ENCODE results near the gene HENMT1.

Gene HENMT1

DNA sequence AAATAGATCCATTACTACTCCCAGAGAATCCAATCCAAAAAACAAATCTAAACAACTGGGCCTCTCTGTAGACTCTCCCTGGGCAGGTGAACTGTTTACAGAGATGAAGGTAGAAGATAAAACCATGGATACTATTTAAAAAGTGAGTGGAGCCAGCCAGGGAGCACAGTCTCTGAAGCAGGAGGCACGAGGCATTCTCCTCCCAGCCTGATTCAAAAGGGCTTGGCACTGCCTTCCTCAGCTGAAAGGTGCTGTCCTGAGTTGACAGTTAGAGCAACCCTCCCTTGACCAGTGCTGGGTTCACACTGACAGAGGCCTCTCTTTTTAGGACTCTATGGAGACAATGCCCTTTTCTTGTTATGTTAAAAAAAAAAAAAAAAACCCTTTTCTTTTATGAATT lies 36.8 kb downstream of the HENMT1 start:
- no peak for DNase-seq

DNA sequence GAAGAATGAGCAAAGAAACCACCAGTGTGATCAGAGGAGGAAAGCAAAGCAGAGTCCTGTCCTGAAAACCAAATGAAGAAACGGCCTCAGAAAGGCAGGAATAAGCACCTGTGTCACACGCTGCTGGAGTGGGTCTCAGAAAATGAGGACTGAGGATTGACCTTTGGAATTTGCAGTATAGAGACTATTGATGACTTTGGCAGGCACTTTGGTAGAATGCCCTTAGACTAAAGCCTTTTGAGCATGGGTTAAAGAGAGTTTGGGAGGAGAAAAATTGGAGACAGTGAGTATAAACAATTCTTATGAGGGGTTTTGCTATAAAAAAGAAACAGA lies 43.2 kb downstream of the HENMT1 start:
- DNase-seq = no peak

DNA sequence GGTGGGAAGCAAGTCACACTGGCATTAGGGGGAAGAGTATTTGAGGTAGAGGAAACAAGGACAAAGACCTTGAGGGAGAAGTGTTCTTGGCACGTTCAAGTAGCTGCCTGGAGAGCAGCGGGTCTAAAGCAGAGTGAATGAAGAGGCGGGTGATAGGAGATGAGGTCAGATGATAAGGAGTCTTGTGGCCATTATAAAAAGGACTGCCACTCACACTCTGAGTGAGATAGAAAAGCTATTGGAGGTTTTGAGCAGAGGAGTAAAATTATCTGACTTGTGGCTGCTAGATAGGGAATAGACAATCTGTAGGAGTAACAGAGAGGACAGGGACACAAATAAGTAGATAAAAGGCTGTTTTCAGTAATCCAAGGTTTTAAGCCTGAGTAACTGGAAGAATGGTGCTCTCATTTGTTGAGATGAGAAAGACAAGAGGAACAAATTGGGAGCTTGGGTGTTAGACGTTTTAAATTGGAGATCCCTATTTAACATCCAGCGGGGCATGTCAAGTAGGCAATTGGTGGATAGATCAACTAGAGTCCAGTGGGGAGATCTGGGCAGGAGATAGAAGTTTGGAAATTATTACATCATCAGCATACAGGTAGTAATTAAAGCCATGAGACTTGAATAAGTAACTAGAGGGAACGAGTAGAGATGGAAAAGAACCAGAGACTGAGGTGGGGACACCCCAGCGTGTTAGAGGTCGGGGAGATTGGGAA lies 43.7 kb downstream of the HENMT1 start:
- no peak for DNase-seq

- no peak for DNase-seq
These were observed 45.3 kb downstream of the HENMT1 start for GRCh38 chr1:108615544-108615943.

DNA sequence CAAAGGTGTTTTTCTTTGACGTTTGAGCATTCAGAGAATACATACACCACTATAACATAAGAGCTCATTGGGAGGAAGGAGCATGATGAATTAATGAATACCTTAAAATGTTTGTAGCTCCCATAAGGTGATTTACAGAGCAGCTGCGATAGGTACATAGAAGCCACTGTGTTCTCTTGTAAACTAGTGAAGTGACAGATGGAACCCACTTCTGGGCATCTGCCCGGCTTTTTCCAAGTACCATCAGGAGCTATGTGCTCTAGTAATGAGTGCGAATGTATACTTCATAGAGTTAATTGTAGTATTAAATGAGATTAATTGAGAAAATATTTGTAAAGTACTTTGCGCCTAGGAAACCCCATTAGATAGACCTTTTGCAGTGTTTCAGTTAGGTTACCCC lies 48.4 kb downstream of the HENMT1 start:
- DNase-seq = no peak

GRCh38 chr1:108611984-108612383 lies 48.9 kb downstream of the HENMT1 start:
- no peak for DNase-seq

GRCh38 chr1:108610073-108610472 lies 50.8 kb downstream of the HENMT1 start:
- no peak for DNase-seq

GRCh38 chr1:108609483-108610049 lies 51.3 kb downstream of the HENMT1 start:
- DNase-seq = no peak

GRCh38 chr1:108606478-108606877 lies 54.4 kb downstream of the HENMT1 start:
- no peak for DNase-seq

GRCh38 chr1:108605633-108606032 lies 55.3 kb downstream of the HENMT1 start:
- DNase-seq = no peak

- no peak for DNase-seq
These were observed 59.0 kb downstream of the HENMT1 start for GRCh38 chr1:108601708-108602410.

- DNase-seq = no peak
These were observed 60.4 kb downstream of the HENMT1 start for GRCh38 chr1:108600504-108600903.

DNA sequence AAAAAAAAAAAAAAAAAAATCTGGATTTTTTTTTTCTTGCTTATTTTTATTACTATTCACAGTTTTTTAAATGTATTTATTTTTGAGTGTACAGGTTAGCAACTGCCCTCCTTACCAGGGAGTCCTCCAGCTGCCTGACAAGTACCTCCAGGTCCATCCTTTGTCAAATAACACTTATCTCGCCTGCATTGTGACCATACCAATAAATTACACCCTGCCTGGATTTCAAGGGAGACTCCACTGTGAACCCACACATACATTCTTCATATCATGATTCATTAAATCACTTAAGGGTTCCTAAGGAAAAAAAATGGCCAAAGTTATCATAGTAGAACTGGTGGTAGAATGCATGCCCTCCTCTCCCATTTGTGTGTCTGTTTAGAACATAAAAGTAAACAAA lies 62.6 kb downstream of the HENMT1 start:
- no peak for DNase-seq

All from amniotic stem cell (primary cell).